Measurements from ENCODE around the gene FRS3.

GRCh38 chr6:41784581-41785171 is 5.0 kb upstream of the FRS3 start:
- TF ChIP-seq POLR2A (IDR thresholded peaks at IDR 0.05; ENCODE audit: low read length), result no peak
- TF ChIP-seq GATA1 (IDR thresholded peaks at IDR 0.05; ENCODE audit: low read depth, low read length), result no peak
